ENCODE measurements around the gene SNAP47.

DNA sequence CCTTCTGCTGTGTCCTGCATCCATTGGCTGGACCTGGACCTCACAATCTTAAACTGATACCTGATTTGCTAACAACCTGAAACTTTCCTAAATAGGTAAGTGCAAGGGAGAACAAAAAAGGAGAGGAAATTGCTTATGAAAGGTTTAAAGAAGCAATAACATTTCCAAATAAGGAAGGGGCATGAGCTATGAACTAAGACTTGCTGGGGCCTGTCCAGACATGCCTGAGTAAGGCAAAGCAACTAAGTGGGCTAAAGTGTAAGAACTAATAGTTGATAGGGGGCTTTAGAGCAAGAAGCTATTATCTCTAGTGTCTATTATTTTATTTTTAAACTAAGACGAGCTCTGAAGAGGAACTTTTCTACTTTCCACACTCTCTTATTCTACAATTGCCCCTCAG is 11.8 kb upstream of the SNAP47 start:
- TF ChIP-seq RAD21 (IDR thresholded peaks at IDR 0.05; ENCODE audit: low read length) (no peak), FOS (IDR thresholded peaks at IDR 0.05; ENCODE audit: low read depth, low read length) (no peak), RFX5 (IDR thresholded peaks at IDR 0.05; ENCODE audit: low read depth, low read length) (no peak), CEBPB (IDR thresholded peaks at IDR 0.05; ENCODE audit: low read depth, low read length) (no peak), RCOR1 (IDR thresholded peaks at IDR 0.05; ENCODE audit: insufficient replicate concordance, low read length) (no peak), POLR2A (IDR thresholded peaks at IDR 0.05; ENCODE audit: low read depth, low read length) (no peak), CHD1 (IDR thresholded peaks at IDR 0.05; ENCODE audit: low read depth, low read length) (no peak)
- TF ChIP-seq, protein P1, sequence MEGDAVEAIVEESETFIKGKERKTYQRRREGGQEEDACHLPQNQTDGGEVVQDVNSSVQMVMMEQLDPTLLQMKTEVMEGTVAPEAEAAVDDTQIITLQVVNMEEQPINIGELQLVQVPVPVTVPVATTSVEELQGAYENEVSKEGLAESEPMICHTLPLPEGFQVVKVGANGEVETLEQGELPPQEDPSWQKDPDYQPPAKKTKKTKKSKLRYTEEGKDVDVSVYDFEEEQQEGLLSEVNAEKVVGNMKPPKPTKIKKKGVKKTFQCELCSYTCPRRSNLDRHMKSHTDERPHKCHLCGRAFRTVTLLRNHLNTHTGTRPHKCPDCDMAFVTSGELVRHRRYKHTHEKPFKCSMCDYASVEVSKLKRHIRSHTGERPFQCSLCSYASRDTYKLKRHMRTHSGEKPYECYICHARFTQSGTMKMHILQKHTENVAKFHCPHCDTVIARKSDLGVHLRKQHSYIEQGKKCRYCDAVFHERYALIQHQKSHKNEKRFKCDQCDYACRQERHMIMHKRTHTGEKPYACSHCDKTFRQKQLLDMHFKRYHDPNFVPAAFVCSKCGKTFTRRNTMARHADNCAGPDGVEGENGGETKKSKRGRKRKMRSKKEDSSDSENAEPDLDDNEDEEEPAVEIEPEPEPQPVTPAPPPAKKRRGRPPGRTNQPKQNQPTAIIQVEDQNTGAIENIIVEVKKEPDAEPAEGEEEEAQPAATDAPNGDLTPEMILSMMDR (conservative IDR thresholded peaks at IDR 0.05; ENCODE audit: low read depth, low read length), result no peak
- TF ChIP-seq, protein P2, sequence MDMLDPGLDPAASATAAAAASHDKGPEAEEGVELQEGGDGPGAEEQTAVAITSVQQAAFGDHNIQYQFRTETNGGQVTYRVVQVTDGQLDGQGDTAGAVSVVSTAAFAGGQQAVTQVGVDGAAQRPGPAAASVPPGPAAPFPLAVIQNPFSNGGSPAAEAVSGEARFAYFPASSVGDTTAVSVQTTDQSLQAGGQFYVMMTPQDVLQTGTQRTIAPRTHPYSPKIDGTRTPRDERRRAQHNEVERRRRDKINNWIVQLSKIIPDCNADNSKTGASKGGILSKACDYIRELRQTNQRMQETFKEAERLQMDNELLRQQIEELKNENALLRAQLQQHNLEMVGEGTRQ (IDR thresholded peaks at IDR 0.05; ENCODE audit: low read depth, low read length), result no peak

All from IMR-90 (cell line).